Endothelial cell of umbilical vein (primary cell): ENCODE data around the gene TK1. TPM values are rescaled to one million over a fixed set of nuclear protein-coding genes. Genes with fewer than 3 reads are reported as not detected.

Experiments
- BruUV-seq: library from RNA; stranded (reverse); fragments of 400-500 nt; replicated peaks from 2 replicates; lab custom pipeline; 2021; lab: Mats Ljungman, UMichigan
- CTCF ChIA-PET: fragments of 300-600, 350-600 bp; sonication (Branson Sonifier 250); formaldehyde crosslinking; loops from one replicate; lab custom pipeline; 2021; ENCODE audit warnings: antibody characterized with exemption, inconsistent platforms; lab: Charles Lee
- POLR2A ChIA-PET: fragments of 300-600, 350-600 bp; sonication (Branson Sonifier 250); formaldehyde crosslinking; loops from one replicate; lab custom pipeline; 2021; ENCODE audit warnings: antibody characterized with exemption, inconsistent platforms; lab: Charles Lee
- DNase-seq: peaks from one replicate; pipeline ENCODE4 v3.0.0-alpha.2; 2011; ENCODE audit warnings: low read depth, low spot score
- FAIRE-seq: peaks from 2 replicates; lab custom pipeline; 2011; peaks lifted over from hg19 to GRCh38; lab: Jason Lieb, UNC
- H2AFZ ChIP-seq: 2 replicates; pipeline ENCODE4 v1.6.0; 2012; ENCODE audit warnings: low read depth, low read length, control low read depth, inconsistent platforms
- H3K27ac ChIP-seq: 2 replicates; pipeline ENCODE4 v1.5.1; 2011; ENCODE audit warnings: low read depth, mild to moderate bottlenecking, control low read depth, low read length, moderate library complexity; ENCODE audit not compliant: insufficient read depth
- H3K27me3 ChIP-seq, 2 experiments: 2 replicates each; pipeline versions ENCODE4 v1.6.0 to v1.6.1; 2011; ENCODE audit warnings: low read length in 2 of 2, mixed read lengths in 1 of 2; ENCODE audit not compliant: control insufficient read depth in 2 of 2, insufficient read depth in 2 of 2
- H3K36me3 ChIP-seq, 2 experiments: 2 replicates in 1 of 2; 3 replicates in 1 of 2; pipeline ENCODE4 v1.5.1; 2011; ENCODE audit warnings: low read length in 2 of 2, mild to moderate bottlenecking in 1 of 2, moderate library complexity in 1 of 2; ENCODE audit not compliant: control insufficient read depth in 2 of 2, insufficient read depth in 2 of 2; ENCODE audit errors: extremely low read depth in 1 of 2
- H3K4me1 ChIP-seq: 3 replicates; pipeline ENCODE4 v1.5.1; 2011; ENCODE audit warnings: mild to moderate bottlenecking, low read length; ENCODE audit not compliant: control insufficient read depth, insufficient read depth; ENCODE audit errors: extremely low read depth
- H3K4me2 ChIP-seq: 2 replicates; pipeline ENCODE4 v1.6.1; 2011; ENCODE audit warnings: low read length, control low read depth, mixed read lengths; ENCODE audit not compliant: insufficient read depth
- H3K4me3 ChIP-seq, 3 experiments: fragments of 200-600 bp in 1 of 3; sonication (generic), shearing (Covaris generic) in 1 of 3; replicated peaks in 1 of 3; 2 replicates each; pipeline ENCODE4 v1.5.1; 2011 to 2016; ENCODE audit warnings: control low read depth in 3 of 3, low read length in 3 of 3, mild to moderate bottlenecking in 2 of 3, inconsistent platforms in 1 of 3, low read depth in 1 of 3, moderate library complexity in 1 of 3; ENCODE audit not compliant: insufficient read depth in 1 of 3
- H3K79me2 ChIP-seq: 2 replicates; pipeline ENCODE4 v1.6.0; 2012; ENCODE audit warnings: low read length, inconsistent platforms; ENCODE audit not compliant: control insufficient read depth, insufficient read depth
- H3K9ac ChIP-seq: replicated peaks from 2 replicates; pipeline ENCODE3; 2011; ENCODE audit warnings: low read length, control low read depth; ENCODE audit not compliant: insufficient read depth; ENCODE audit errors: extremely low read depth
- H3K9me1 ChIP-seq: replicated peaks from 3 replicates; pipeline ENCODE4 v1.6.0; 2011; ENCODE audit warnings: mild to moderate bottlenecking, low read length; ENCODE audit not compliant: control insufficient read depth, insufficient read depth; ENCODE audit errors: extremely low read depth
- H3K9me3 ChIP-seq: replicated peaks from 2 replicates; pipeline ENCODE4 v1.5.1; 2012; ENCODE audit warnings: low read length, inconsistent platforms; ENCODE audit not compliant: control insufficient read depth, insufficient read depth
- H4K20me1 ChIP-seq: replicated peaks from 2 replicates; pipeline ENCODE3; 2011; ENCODE audit warnings: mild to moderate bottlenecking, low read length; ENCODE audit not compliant: control insufficient read depth, insufficient read depth; ENCODE audit errors: extremely low read depth
- EZH2 ChIP-seq: IDR thresholded peaks from 2 replicates; pipeline ENCODE4 v1.6.1; 2012; ENCODE audit warnings: borderline replicate concordance, low read depth, mild to moderate bottlenecking, moderate library complexity, low read length, inconsistent platforms; ENCODE audit not compliant: severe bottlenecking
- FOS ChIP-seq: IDR thresholded peaks from 2 replicates; pipeline ENCODE4 v1.6.1; 2011; ENCODE audit warnings: mild to moderate bottlenecking, low read length, moderate library complexity, borderline replicate concordance; ENCODE audit not compliant: insufficient read depth
- GATA2 ChIP-seq: IDR thresholded peaks from 2 replicates; pipeline ENCODE4 v1.7.0; 2011; ENCODE audit warnings: low read depth, mild to moderate bottlenecking, moderate library complexity, mixed read lengths, low read length; ENCODE audit not compliant: insufficient read length, insufficient read depth
- JUN ChIP-seq: IDR thresholded peaks from 2 replicates; pipeline ENCODE4 v1.6.1; 2011; ENCODE audit warnings: borderline replicate concordance, low read depth; ENCODE audit not compliant: insufficient read length, insufficient read depth
- MYC ChIP-seq: IDR thresholded peaks from one replicate; pipeline ENCODE4 v1.6.1; 2011; ENCODE audit warnings: mild to moderate bottlenecking, low read depth, low read length
- POLR2A ChIP-seq: IDR thresholded peaks from 2 replicates; pipeline ENCODE4 v1.6.1; 2012; ENCODE audit warnings: low read depth, mild to moderate bottlenecking, control low read depth, low read length
- POLR2AphosphoS5 ChIP-seq: IDR thresholded peaks from 2 replicates; pipeline ENCODE4 v1.6.1; 2012; ENCODE audit warnings: low read depth, mild to moderate bottlenecking, control low read depth, low read length, moderate library complexity; ENCODE audit not compliant: insufficient read depth
- dilution Hi-C: fragments of 300-500 bp; cut with MboI; formaldehyde crosslinking; loops from one replicate; pipeline ENCODE4 v1.15.0; 2019; ENCODE audit warnings: low sequenced_read_pairs; ENCODE audit not compliant: extremely low pct_ligation_motif_present
- intact Hi-C: fragments of 100-400 bp; cut with micrococcal nuclease; formaldehyde crosslinking; loops from one replicate; pipeline ENCODE4 v1.10.0; 2022
- polyA plus RNA-seq, 4 experiments: library from polyadenylated mRNA; depleted of rRNA in 3 of 4; stranded (reverse) in 3 of 4; unstranded in 1 of 4; fragments of >200 nt; gene quantifications; 2 replicates each; pipeline versions ENCODE4 v1.2.1 to v1.2.3, GENCODE V29; 2011 to 2012; ENCODE audit warnings: missing spikeins in 1 of 4
- total RNA-seq: library from RNA; stranded (reverse); gene quantifications from 2 replicates; pipeline ENCODE4 v1.2.3, GENCODE V29; 2021
- TF ChIP-seq, protein P1 (sequence below): IDR thresholded peaks from 2 replicates; pipeline ENCODE4 v1.6.1; 2011; ENCODE audit not compliant: insufficient read depth, insufficient read length
- TF ChIP-seq, protein P2 (sequence below), 2 donors: IDR thresholded peaks; 1 replicate in 1 of 2; 2 replicates in 1 of 2; pipeline ENCODE4 v1.5.1; 2011; ENCODE audit warnings: low read length in 2 of 2, mild to moderate bottlenecking in 2 of 2, moderate library complexity in 2 of 2, control low read depth in 1 of 2, inconsistent platforms in 1 of 2, low read depth in 1 of 2; ENCODE audit not compliant: insufficient read depth in 1 of 2; ENCODE audit errors: extremely low read depth in 1 of 2

The TK1 gene
- total and polyA plus RNA-seq, 2 donors (not counting 3 experiments of a cell fraction or from before 2014, with no cell fraction given), result 111 to 159 TPM

DNA sequence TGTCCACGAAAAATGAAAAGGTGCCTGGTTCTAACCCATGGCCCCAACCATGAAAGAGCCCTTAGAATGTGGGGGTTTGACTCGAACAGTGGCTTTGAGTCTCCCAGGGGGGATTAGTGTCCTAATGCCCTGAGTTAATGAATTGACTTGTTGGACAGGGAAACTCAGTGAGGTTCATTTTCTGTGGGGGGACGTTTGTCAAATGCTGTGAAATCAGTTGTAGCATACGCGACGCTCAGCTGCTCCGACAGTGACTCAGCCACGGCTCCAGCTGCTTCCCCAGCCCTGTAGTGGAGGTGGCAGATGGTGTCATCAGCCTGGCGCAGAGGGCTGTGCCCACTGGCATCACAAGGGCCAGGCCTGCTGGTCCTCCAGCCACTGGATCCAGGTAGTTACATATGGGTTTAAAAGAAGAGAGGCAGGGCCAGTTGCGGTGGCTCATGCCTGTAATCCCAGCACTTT lies 40.6 kb upstream of the TK1 start:
- CTCF ChIA-PET, result interaction anchor here (1.0 to 5.6 kb wide), 2 partner anchors 23 to 27 kb away, joined by 3 to 39 read pairs; no protein-coding TSS in a partner anchor
- Histone ChIP-seq H2AFZ (no peak overlapping the region), H4K20me1 (no peaks in the 10 kb centered on the region), H3K9me3 (no peaks in the 10 kb centered on the region), H3K4me1 (peaks cover 31% of the 10 kb centered on the region), H3K79me2 (no peaks in the 10 kb centered on the region), H3K4me2 (no peak overlapping the region), H3K4me3 (no peak overlapping the region), H3K27me3 (peaks cover 17 to 24% of the 10 kb centered on the region in 2 experiments), H3K9ac (no peak overlapping the region), H3K27ac (no peak overlapping the region), H3K9me1 (no peaks in the 10 kb centered on the region), H3K36me3 (no peaks in the 10 kb centered on the region)
- FAIRE-seq (no peak), DNase-seq (no peak)
- dilution Hi-C loops (no loop called here), intact Hi-C loops (no loop called here)
- no TSS peak for BruUV-seq
- POLR2A ChIA-PET, result no interaction called here
- no peak for TF ChIP-seq POLR2AphosphoS5
- no peak for TF ChIP-seq GATA2
- TF ChIP-seq FOS, result no peak
- TF ChIP-seq MYC, result no peak
- TF ChIP-seq, protein P1, sequence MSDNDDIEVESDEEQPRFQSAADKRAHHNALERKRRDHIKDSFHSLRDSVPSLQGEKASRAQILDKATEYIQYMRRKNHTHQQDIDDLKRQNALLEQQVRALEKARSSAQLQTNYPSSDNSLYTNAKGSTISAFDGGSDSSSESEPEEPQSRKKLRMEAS, result no peak
- TF ChIP-seq JUN, result no peak
- TF ChIP-seq, protein P2, sequence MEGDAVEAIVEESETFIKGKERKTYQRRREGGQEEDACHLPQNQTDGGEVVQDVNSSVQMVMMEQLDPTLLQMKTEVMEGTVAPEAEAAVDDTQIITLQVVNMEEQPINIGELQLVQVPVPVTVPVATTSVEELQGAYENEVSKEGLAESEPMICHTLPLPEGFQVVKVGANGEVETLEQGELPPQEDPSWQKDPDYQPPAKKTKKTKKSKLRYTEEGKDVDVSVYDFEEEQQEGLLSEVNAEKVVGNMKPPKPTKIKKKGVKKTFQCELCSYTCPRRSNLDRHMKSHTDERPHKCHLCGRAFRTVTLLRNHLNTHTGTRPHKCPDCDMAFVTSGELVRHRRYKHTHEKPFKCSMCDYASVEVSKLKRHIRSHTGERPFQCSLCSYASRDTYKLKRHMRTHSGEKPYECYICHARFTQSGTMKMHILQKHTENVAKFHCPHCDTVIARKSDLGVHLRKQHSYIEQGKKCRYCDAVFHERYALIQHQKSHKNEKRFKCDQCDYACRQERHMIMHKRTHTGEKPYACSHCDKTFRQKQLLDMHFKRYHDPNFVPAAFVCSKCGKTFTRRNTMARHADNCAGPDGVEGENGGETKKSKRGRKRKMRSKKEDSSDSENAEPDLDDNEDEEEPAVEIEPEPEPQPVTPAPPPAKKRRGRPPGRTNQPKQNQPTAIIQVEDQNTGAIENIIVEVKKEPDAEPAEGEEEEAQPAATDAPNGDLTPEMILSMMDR (IDR thresholded peaks at IDR 0.05; ENCODE audit: extremely low read depth in 1 of 2, insufficient read depth in 1 of 2, low read depth in 1 of 2, low read length in 2 of 2), result no peak
- no peak for TF ChIP-seq POLR2A
- no peak for TF ChIP-seq EZH2
